ENCODE measurements around the gene TRIP6.
"Not testable (repeated sequence)": the region's sequence is repeated elsewhere in the genome, so short reads cannot be mapped to it uniquely, and the experiment has no call there.

- not testable (repeated sequence) for TF ChIP-seq TARDBP (IDR thresholded peaks at IDR 0.05); FOXA1 (IDR thresholded peaks at IDR 0.05); ARNT (IDR thresholded peaks at IDR 0.05); ELF4 (IDR thresholded peaks at IDR 0.05); BHLHE40 (IDR thresholded peaks at IDR 0.05; ENCODE audit: borderline replicate concordance); NFRKB (IDR thresholded peaks at IDR 0.05); SP1 (IDR thresholded peaks at IDR 0.05); L3MBTL2 (conservative IDR thresholded peaks at IDR 0.05); FOXM1 (IDR thresholded peaks at IDR 0.05; ENCODE audit: borderline replicate concordance); FOXK2 (IDR thresholded peaks at IDR 0.05); HDGF (IDR thresholded peaks at IDR 0.05; ENCODE audit: borderline replicate concordance); SUZ12 (IDR thresholded peaks at IDR 0.05); ZNF384 (IDR thresholded peaks at IDR 0.05)
Measured at GRCh38 chr7:100910443-100910842, 43.3 kb downstream of the TRIP6 start.

Measured in HEK293T (cell line).